GM12865 (cell line): ENCODE measurements around the gene CCDC167.
A peak's percentile ranks its signal among the peaks of the same experiment; 100 is the strongest.

Experiments
- DNase-seq: peaks from one replicate; pipeline ENCODE4 v3.0.0; 2010; ENCODE audit warnings: low read depth
- H3K4me3 ChIP-seq: 2 replicates; pipeline ENCODE4 v1.5.1; 2011; ENCODE audit warnings: mild to moderate bottlenecking, low read depth, low read length, control low read depth
- CTCF ChIP-seq: IDR thresholded peaks from 2 replicates; pipeline ENCODE4 v1.5.1; 2011; ENCODE audit warnings: low read length, control low read depth, low read depth, inconsistent platforms; ENCODE audit not compliant: insufficient read depth; ENCODE audit errors: missing control alignments

Gene CCDC167

GRCh38 chr6:37523412-37523811, 23.7 kb upstream of the CCDC167 start:
- no peak for DNase-seq
- no peak for TF ChIP-seq CTCF
- H3K4me3 ChIP-seq: no peak overlapping the region

- no peak for TF ChIP-seq CTCF
- no peak for DNase-seq
- no peak overlapping the region for H3K4me3 ChIP-seq
Measured at GRCh38 chr6:37522836-37523235, 23.1 kb upstream of the CCDC167 start.

DNA sequence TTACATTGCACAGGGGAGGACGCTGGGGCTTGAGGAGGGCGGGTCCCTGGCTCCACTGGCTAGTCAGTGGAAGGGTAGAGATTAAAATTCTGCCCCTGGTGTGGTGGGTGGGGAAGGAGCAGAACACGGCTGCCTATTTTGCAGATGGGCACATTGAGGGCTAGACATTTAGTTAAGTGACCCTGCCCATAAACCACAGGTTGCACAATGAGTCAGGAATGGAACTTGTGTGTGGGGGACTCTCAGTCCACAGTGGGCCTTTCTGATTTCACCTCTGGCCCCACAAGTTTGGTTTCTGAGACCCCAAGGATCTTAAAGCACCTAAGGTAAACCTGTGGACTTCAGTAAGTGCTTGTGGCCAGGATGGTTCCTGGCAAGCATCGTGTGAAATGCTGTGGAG, 22.0 kb upstream of the CCDC167 start:
- peak; percentile 78 for DNase-seq
- TF ChIP-seq CTCF: no peak

GRCh38 chr6:37520926-37521325, 21.2 kb upstream of the CCDC167 start:
- DNase-seq: no peak
- no peak overlapping the region for H3K4me3 ChIP-seq
- no peak for TF ChIP-seq CTCF

More for the DNA sequence above, 22.0 kb upstream of the CCDC167 start:
- no peak overlapping the region for H3K4me3 ChIP-seq

- no peak overlapping the region for H3K4me3 ChIP-seq
- TF ChIP-seq CTCF: no peak
- DNase-seq: no peak
Measured at GRCh38 chr6:37519461-37519860, 19.8 kb upstream of the CCDC167 start.

DNA sequence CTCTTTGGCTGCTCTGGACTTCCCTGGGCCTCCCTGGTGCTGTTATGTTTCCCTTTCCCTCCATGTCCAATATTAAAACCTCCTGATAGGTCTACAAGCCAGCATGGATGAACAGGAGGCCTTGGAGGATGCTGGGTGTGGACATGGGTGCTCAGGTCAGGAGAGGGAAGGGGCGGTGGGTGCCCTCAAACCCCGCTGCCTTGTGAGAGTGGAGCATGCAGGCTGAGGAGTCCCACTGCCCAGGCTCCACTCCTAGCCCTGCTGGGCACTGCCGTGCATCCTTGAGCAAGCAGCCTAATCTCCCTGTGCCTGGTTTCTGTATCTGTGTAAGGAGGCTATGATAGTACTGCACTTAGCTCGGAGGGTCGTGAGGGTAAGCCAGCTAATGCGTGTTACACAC, 18.4 kb upstream of the CCDC167 start:
- no peak for TF ChIP-seq CTCF
- DNase-seq: no peak
- peak overlapping the region; percentile 54 for H3K4me3 ChIP-seq

GRCh38 chr6:37517411-37517812, 17.7 kb upstream of the CCDC167 start:
- peak; percentile 85 for DNase-seq
- no peak for TF ChIP-seq CTCF
- peak overlapping the region; percentile 54 for H3K4me3 ChIP-seq
